Hematopoietic multipotent progenitor cell treated with erythropoietin and hydrocortisone succinate and interleukin-3 and kit ligand, for 15 days (in vitro differentiated cells): ENCODE data around the gene CRYBG2.

Experiments used
- DNase-seq: peaks from one replicate; pipeline ENCODE4 v3.0.0-alpha.2; 2015; ENCODE audit warnings: low spot score

Gene CRYBG2

GRCh38 chr1:26372039-26372438 lies 18.1 kb upstream of the CRYBG2 start:
- no peak for DNase-seq

DNA sequence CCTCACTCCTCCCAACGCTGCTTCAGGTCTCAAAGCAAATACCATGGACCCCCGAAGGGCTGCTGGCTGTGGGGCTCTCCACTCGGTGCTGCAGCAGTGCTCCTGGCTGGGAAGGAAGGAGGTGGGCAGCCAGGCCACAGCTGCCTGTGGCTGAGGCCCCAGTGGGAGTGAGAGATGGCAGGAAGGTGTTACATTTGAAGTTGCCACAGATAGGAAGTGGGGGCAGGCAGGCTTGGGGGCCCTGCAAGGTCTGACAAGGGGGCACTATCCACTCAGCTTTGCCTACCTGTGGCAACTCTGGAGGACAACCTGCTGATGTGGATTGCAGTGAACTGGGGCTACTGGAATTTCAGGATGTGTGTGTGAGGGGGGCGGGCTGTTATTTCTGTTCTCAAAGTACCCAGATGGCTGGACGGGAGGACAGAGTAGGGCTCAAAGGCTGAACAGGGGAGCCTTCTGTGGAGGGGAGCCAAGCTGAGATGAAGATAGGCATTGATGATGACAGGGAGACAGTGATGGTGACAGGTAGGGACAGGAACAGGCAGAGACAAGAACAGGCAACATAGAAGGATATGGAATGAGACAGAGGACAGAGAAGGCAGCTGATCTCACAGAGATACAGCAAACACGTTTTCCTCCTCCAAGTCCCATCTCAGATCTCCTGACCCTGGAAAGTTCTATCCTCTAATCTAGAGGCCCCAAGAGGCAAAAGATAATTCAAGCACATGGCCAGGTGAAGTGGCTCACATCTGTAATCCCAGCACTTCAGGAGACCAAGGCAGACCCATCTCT lies 16.9 kb upstream of the CRYBG2 start:
- no peak for DNase-seq

DNA sequence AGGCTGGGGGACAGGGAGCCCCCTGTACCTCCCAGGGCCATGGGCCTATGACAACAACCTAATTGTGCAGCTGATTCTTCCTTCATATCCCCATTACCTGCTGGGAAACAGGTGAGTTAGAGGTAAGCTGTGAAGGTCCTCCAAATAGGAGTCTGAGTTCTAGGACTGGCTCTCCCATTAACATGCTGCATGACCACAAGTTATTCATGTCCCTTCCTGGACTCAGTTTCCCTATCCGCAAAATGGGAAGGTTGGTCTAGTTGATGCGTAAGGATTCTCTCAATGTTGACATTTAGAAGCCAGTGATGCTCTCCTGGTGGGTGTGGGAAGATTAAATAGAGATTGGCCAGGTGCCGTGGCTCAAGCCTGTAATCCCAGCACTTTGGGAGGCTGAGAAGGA lies 14.6 kb upstream of the CRYBG2 start:
- no peak for DNase-seq

GRCh38 chr1:26368006-26368405 lies 14.1 kb upstream of the CRYBG2 start:
- no peak for DNase-seq

DNA sequence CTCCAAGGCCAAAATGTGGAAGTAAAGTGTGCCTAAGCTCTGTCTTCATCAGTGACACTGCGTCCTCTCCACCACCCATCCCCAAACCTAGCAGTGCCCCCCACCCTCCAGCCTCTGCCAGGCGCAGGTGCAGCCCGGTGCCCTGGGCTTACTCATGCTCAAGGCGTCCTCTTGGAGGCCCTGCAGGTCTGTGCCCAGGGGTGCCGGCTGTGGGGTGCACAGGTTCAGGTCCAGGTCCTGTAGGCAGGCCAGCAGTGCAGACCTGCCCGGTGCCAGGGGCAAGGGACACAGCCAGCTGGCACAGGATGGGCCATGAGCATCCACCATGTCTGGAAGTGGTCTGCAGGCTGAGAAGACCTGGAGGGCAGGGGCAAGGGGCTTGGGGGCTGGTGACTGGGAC lies 13.5 kb upstream of the CRYBG2 start:
- DNase-seq = no peak

GRCh38 chr1:26364956-26365355 lies 11.0 kb upstream of the CRYBG2 start:
- DNase-seq = no peak

GRCh38 chr1:26363549-26364448 lies 9.9 kb upstream of the CRYBG2 start:
- peak; percentile 86 for DNase-seq

DNA sequence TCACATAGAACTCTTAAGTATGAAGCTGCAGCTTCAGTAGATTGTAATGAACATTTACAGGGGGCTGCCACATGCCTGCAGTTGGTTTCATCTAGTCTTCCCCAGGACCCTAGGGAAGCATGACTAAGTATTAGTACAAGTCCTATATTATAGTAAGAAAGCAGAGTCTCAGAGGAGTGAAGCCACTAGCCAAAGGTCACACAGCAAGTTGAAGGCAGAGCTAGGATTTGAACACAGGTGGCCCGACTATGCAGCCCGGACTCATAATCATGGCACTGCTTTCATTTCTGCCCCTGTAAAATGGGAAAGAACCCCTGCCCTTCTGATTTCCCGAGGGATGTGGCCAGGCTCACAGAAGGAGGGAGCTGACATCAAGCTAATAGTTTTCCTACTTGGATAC lies 8.4 kb upstream of the CRYBG2 start:
- no peak for DNase-seq

DNA sequence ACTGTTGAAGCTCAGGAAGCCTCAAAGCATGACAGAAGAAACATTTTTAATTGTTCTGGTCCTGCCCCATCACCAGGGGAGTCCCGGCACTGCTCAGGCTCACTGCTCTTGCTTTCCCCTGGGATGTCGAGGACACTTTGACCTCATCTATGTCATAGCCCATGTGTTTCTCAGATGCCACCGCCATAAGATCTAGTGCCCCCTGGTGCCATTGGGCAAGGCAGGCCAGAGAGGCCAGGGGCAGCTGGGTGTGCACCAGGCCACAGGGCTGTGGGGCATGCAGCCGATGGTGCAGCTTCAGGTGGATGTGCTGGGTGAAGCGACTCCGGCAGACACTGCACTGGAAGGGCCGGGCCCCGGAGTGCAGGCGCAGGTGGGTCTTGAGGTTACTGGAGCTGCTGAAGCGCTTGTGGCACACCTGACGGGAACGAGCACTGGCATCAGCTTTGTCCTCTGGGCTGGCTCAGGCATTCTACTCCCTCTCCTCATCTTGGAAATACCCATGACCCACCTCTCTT lies 7.7 kb upstream of the CRYBG2 start:
- no peak for DNase-seq

- DNase-seq = peak; percentile 40
Observed at GRCh38 chr1:26360807-26361604, 7.1 kb upstream of the CRYBG2 start.

- no peak for DNase-seq
Observed at GRCh38 chr1:26359981-26360806, 6.3 kb upstream of the CRYBG2 start.

DNA sequence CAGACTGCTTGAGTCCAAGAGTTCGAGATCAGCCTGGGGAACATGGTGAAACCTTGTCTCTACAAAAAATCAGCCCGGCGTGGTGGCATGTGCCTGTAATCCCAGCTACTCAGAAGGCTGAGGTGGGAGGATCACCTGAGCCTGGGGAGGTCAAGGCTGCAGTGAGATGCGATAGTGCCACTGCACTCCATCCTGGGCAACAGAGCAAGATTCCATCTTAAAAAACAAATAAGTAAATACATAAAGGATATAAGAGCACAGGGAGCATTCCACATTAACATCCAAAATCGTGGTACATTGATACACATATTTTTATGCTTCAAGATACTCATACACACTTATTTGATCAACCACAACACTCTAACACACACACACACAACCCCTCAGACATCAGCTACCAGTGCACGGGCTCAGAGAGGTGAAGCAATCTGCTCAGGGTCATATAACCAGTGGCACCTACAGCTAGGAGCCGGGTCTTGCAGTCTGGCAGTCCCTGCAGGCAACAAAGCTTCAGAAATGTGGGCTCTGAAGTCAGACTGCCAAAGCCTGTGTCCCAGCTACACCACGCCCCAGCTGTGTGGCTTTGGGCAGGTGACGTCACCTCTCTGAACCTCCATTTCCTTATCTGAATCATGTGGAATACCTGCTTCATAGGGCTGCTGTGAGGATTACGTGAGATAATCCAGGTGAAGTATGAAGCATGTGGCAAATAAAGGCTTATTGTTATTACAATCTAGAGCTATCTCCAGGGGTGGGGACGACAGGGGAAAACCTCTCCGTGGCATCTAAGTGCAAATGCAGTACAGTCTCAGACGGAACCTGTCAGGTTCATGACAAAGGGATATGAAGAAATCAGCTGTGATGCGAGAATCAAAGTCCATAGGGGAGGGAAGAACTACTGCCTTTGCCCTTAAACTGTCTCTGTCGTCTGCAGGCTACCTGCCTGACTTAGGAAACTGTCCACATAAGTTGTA lies 4.8 kb upstream of the CRYBG2 start:
- DNase-seq = no peak

DNA sequence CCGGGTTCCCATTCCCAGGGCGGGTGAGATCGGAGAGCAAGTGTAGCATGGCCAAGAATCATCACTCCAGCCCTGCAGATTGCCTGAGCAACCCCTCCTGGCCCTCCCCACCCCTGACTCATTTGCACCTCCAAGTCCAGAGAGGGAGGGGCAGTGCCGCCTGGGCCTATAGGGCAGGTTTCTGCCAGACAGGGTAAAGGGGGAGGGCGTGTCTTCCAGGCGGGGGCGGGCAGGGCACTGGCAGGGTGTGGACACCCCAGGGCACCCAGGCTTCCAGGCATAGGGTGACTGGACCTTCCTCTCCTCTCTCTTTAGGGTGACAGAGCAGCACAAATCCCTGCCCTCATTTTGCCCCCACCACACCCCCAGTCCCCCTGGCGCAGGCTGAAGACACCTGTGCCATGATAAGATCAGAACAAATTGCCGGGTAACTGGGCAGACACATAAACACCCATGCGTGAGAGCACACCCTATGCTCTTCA lies 3.2 kb upstream of the CRYBG2 start:
- DNase-seq = no peak

- no peak for DNase-seq
Observed at GRCh38 chr1:26356106-26356505, 2.2 kb upstream of the CRYBG2 start.

GRCh38 chr1:26354972-26355371 lies 1.0 kb upstream of the CRYBG2 start:
- no peak for DNase-seq

- DNase-seq = no peak
Observed at GRCh38 chr1:26353210-26353859, 595 bp downstream of the CRYBG2 start.

GRCh38 chr1:26352338-26352679 lies 1.6 kb downstream of the CRYBG2 start:
- DNase-seq = no peak

- DNase-seq = no peak
Observed at GRCh38 chr1:26351590-26352337, 2.2 kb downstream of the CRYBG2 start.
